Measurements from ENCODE around the gene SLC8A1.

The SLC8A1 gene

DNA sequence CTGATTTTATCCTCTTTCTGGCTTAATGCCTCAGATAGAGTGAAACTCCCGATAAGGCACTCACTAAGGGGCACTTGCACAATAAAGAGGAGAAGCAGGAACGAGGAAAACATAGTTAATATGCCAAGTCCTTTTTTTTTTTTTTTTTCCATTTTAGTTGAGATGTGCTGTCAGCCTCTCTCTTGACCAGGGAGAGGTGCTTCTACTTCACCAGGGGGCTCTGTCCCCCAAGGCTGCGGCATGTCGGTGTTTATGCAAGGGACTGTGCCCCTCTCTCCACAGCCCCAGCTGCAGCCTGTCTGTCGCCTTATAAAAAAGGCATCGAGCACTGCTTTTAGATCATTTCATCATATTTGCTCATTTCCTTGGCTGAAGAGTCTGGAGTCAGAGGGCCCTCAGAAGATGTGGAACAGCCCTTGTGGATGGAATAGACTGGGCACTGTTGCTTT is 178.1 kb downstream of the SLC8A1 start:
- no peak for DNase-seq (ENCODE audit: low read depth in 2 of 2)

- DNase-seq (ENCODE audit: low read depth in 2 of 2): no peak
Observed at GRCh38 chr2:40271094-40271493, 180.8 kb downstream of the SLC8A1 start.

GRCh38 chr2:40270372-40270771 is 181.5 kb downstream of the SLC8A1 start:
- no peak for DNase-seq (ENCODE audit: low read depth in 2 of 2)

GRCh38 chr2:40268566-40268965 is 183.3 kb downstream of the SLC8A1 start:
- DNase-seq (ENCODE audit: low read depth in 2 of 2): no peak

DNA sequence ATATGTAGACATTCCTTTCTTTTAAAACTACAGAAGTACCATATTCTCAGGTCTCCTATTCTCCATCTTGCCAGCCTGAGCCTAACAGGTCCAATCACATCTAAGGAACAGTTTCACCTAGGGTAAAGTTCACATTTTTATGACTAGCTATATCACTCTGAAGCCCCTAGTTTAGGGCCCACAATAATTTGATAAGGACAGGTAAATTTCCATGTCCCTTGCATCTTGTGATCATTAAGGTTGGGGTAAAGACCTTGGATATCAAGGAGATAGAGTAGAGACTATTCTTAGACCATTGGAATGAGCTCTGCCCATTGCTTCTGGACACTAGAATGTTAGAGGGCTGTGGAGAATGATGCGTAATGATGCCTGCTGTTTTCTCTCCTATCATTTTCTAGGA is 185.7 kb downstream of the SLC8A1 start:
- DNase-seq (ENCODE audit: low read depth in 2 of 2): no peak

DNA sequence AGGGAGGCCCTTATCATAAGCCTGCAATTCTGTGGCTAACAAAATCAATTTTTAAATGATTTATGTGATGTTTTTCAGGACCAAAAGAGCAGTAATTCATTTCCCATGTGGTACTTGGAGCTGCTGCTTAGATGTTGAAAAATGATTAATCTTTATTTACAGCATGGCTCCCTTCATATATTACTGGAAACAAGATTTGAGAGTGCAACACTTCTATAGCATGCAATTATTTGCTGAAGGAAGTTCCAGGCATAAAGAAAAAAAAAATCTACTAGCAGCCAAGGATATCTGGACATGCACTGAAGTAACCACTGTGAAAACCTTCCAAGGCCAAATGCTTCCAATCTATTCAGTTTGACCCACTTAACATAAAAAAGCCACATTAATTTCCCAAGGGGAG is 186.3 kb downstream of the SLC8A1 start:
- DNase-seq (ENCODE audit: low read depth in 2 of 2): no peak

DNA sequence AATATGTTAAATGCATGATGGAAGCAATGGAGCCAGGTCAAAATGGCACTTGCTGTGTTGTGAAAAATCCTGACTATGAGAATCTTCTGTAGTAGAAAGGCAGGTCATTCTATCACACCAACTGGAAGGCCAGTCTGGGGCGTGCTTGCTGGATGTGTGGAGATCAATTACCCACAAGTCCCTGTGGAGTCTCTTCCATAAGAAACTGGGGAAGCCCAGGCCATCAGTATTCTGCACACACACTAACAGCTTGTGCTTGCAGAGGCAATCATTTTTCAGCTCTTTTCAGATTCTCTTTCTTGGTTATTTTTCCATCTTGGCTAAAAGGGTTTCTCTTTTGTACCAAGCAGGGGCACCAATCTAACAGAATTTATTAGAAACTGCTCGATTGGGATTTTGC is 190.8 kb downstream of the SLC8A1 start:
- no peak for DNase-seq (ENCODE audit: low read depth in 2 of 2)

- no peak for DNase-seq (ENCODE audit: low read depth in 2 of 2)
Observed at GRCh38 chr2:40260437-40260836, 191.5 kb downstream of the SLC8A1 start.

GRCh38 chr2:40259900-40260299 is 192.0 kb downstream of the SLC8A1 start:
- no peak for DNase-seq (ENCODE audit: low read depth in 2 of 2)

GRCh38 chr2:40258135-40258457 is 193.8 kb downstream of the SLC8A1 start:
- DNase-seq (ENCODE audit: low read depth in 2 of 2): no peak

DNA sequence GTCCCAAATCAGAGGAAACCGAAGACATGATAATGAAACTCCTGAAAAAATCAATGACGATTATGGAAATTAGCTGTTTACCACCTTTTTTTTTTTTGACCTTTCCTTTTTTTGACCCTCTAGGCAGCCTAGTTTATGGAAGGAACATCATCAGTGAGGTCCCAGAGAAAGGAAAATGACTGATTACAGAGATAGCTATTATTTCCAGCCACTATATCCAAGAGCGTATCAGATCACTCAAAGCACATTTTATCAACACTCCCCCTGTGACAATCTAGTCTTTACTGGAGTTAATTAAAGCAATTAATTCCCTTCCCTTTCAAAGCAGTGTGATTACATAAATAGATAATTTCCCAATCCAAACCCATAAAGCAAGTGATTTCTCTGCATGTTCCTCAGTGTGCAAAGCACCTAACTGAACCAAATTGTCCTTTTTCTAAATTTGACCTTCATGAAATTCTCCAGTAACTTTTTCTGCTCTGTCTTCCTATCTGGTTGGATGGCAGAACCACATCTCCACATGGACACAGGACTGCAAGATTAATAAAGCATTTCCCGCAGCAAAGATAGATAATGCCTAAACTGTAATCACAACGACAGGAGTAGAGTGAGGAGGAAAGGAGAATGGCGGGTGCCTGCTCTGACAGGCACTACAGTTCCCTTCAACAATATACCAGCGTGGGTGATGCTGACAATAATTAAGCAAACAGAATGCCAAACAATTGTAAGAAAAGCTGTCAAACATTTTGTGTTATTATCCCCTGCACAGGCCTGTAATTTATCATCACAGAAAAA is 194.4 kb downstream of the SLC8A1 start:
- no peak for DNase-seq (ENCODE audit: low read depth in 2 of 2)

GRCh38 chr2:40256649-40257048 is 195.2 kb downstream of the SLC8A1 start:
- no peak for DNase-seq (ENCODE audit: low read depth in 2 of 2)

DNA sequence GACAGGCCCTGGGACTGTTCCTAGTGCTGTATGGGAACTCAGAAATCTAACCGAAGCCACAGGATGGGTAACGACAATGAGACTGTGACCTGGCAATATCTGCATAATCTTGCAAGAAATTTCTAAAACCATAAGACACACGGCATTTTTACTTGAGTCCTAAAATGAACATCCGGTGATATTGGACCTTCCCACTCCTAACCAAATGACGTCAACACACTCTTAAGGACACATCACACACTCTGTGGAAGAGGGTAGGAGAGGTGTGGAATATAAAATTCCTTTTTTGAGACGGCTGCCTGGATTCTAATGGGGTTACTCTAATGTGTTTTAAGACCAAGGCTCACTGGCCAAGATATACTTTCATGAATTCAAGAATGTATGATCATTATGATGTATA is 195.9 kb downstream of the SLC8A1 start:
- no peak for DNase-seq (ENCODE audit: low read depth in 2 of 2)

GRCh38 chr2:40255103-40255502 is 196.8 kb downstream of the SLC8A1 start:
- no peak for DNase-seq (ENCODE audit: low read depth in 2 of 2)

DNA sequence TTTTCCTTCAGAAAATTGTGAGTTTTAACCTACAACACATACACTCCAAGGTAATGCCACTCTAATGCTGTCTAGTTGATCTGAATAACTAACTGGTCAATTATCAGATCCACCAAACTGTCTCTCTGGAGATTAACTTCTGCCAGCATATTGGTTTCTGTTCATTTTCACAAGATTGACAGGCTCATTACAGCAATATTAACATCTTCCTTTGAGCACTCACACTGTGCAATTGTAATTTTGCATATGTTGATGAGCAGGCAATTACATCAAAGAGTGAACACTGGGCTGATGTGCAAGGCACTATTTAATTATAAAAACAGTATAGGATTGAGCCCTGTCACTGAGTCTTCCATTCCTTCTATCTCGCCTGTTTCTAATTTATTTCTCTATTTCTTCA is 197.3 kb downstream of the SLC8A1 start:
- no peak for DNase-seq (ENCODE audit: low read depth in 2 of 2)

DNA sequence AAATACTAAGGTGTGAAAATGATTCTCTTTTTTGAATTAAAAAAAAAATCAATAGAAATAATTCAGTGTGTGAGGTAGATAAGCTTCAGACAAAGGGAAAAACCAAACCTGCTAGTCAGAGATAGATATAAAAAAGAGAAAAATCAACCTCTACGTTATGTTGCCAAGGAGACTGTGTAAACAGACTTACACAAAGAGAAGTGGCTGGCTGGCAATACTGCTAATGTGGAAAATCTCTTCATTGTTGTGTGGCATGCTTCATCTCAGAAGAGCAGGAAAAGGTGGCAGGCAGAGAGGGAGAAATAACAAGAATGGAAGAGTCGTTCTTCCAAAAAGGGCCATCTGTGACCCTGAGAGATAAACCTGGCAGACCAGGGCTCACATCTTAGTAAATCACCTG is 200.8 kb downstream of the SLC8A1 start:
- DNase-seq (ENCODE audit: low read depth in 2 of 2): no peak

DNA sequence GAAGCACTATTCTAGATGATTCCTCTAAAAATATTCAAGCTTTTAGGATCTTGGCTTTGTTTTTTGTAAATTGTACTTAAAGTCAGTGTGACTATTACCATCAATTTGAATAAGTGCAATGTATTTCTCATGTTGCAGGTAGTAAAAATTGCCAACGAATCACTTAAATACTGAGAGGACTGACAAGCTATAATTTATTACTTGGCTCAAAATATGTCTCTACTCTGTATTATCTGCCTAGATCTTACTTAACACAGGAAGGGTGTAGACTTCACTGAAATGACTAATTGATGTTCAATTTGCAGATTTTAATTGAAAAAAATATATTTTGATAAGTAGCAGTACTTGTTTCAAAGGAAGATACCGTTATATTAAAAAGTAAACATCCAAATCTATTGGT is 202.3 kb downstream of the SLC8A1 start:
- DNase-seq (ENCODE audit: low read depth in 2 of 2): no peak

DNA sequence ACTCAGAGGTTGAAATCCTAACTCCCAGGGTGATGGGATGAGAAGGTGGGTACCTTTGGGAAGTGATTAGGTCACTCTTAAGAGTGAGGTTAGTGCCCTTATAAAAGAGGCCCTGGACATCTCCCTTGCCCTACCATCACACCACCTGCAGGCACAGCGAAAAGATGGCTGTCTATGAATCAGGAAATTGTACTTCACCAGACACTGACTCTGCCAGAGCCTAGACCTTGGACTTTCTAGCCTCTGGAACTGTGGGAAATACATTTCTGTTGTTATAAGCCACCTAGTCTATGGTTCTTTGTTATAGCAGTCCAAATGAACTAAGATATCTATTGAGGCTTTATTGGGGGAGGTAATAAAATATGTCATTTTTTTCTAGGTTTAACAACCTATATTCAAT is 203.6 kb downstream of the SLC8A1 start:
- DNase-seq (ENCODE audit: low read depth in 2 of 2): no peak

DNA sequence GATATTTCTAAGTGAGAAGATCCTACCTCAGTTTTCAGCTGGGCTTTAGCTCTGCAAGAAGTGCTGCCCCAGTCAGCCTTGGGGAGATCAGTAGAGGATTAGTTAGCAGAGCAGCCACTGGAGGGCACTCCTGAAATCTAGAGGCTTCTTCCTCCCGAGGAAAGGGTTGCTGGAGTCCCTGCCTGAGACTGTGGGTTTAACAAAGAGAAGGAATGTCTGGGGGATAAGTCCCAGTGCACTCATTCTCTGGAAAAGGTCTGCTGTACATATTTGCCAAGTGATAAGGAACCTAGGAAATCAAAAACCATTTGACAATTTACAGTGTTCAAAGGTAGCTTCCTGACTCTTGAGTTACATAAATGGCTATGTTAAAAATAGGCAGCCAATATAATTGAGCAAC is 207.2 kb downstream of the SLC8A1 start:
- no peak for DNase-seq (ENCODE audit: low read depth in 2 of 2)

DNA sequence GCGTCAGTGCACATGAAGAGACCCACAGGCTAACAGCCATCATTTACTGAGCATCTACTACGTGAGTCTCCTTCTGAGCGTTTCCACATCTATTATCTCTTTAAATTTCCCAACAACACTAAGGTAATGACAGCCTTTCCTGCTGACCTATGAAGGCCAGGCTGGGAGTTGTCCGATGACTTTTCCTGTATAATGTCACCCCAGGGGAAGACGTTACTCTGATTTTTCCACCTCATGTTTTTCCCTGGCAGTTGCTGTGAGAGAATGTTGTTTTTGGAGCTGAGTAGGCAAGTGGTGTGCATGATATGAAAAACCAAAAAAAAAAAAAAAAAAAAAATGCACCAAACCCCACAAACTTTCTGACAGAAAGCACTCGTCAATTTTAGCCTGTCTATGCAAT is 207.6 kb downstream of the SLC8A1 start:
- DNase-seq (ENCODE audit: low read depth in 2 of 2): no peak

DNA sequence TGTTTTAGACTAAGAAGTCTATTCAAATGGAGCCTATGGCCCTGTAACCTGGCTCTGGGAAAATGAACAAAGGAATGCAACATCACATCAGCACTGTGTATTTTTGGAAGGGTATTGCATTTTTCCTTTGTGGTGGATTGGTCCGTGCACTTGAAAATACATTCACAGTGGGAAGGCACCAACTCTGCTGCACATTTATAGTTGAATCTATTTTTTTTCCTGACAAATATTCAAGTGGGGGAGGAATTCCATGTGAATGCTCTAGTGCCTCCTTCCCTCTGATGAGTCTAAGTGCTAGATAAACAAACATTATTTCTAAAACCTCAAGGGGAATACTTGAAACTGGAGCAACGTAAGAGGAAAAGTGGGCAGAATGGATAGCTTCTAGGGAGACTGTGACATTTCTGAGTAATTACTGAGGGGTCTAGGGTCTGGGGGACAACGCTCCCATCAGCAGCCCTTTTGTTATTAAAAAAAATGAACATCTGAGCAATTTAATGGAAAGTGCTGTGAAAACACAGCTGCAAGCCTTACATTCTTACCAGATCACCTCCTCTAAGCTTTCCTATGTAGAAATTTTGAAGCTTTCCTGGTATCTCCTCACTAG is 208.2 kb downstream of the SLC8A1 start:
- DNase-seq (ENCODE audit: low read depth in 2 of 2): no peak

DNA sequence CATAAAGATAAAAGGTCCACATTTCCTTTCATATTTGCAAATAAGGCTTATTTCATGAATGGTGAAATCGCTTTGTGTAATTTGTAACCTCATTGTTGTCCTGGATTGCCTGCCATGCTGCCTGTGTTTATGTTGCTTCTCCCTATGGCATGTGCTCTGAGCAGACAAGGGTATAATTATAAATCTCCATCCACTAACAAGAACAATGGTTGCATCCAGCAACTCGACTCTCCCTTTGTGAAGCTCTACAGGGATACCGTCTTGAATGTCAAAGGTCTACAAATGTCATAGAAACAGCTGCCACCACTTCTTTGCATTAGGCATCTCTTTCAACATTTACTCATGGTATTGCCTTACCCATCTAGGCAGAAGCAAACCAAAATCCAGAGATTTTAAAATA is 209.6 kb downstream of the SLC8A1 start:
- DNase-seq (ENCODE audit: low read depth in 2 of 2): no peak

DNA sequence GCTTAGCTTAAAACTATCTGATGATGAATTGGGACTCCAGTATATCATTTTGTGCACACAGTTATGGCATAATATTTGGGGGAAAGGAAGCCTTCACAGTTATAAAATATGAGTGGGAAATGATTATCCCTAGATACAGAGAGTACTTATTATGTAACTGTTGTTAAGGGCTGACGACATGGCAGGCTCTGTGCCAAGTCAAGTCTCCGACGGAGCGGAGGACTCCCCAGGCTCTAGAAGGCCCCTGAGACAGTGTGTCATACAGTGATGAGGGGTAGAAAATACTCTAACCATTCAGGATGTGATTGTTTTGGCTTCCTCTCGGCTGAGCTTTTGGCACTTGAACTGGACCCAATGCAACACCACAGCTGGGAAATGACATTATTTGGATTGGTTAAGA is 211.8 kb downstream of the SLC8A1 start:
- DNase-seq (ENCODE audit: low read depth in 2 of 2): no peak

Measured in stimulated activated CD4-positive, alpha-beta T cell treated with anti-CD3 and anti-CD28 coated beads, Interleukin-15, amount 100 ng/mL, for 48 hours (primary cell).